ENCODE measurements around the gene PROX2. TPM values are rescaled to one million over a fixed set of nuclear protein-coding genes. Genes with fewer than 3 reads are reported as not detected.

PROX2 gene
- total and polyA plus RNA-seq, 9 donors: not detected

GRCh38 chr14:74836251-74836960, 39.5 kb downstream of the PROX2 start:
- Histone ChIP-seq H3K36me3 (no peaks in the 10 kb centered on the region), H3K9me3 (no peaks in the 10 kb centered on the region), H3K27ac (no peak overlapping the region), H3K27me3 (no peaks in the 10 kb centered on the region), H3K4me3 (no peak overlapping the region), H3K4me1 (ENCODE audit: insufficient read depth) (no peaks in the 10 kb centered on the region)
- intact Hi-C loops (cut with DNase I): no loop called here
- DNase-seq: no peak
- TF ChIP-seq POLR2A (IDR thresholded peaks at IDR 0.05) (no peak), CTCF (IDR thresholded peaks at IDR 0.05) (no peak), EP300 (IDR thresholded peaks at IDR 0.05) (no peak)
- 13 to 28% (median 24%) methylated on average over 1 of the region's 1 CpG for WGBS, 3 donors

- no peak for DNase-seq
- intact Hi-C loops (cut with DNase I): no loop called here
Measured at GRCh38 chr14:74835645-74836250, 40.2 kb downstream of the PROX2 start.

GRCh38 chr14:74834692-74835392, 41.1 kb downstream of the PROX2 start:
- no peaks in the 10 kb centered on the region for H3K4me1 ChIP-seq (ENCODE audit: insufficient read depth)
- H3K27ac ChIP-seq: no peak overlapping the region
- no peaks in the 10 kb centered on the region for H3K9me3 ChIP-seq
- no peaks in the 10 kb centered on the region for H3K36me3 ChIP-seq
- no peak for DNase-seq
- H3K4me3 ChIP-seq: no peak overlapping the region
- 63 to 74% (median 68%) methylated on average over 4 to 5 of the region's 5 CpGs for WGBS, 3 donors
- intact Hi-C loops (cut with DNase I): no loop called here
- H3K27me3 ChIP-seq: no peaks in the 10 kb centered on the region
- no peak for TF ChIP-seq EP300 (IDR thresholded peaks at IDR 0.05)
- TF ChIP-seq POLR2A (IDR thresholded peaks at IDR 0.05): no peak
- no peak for TF ChIP-seq CTCF (IDR thresholded peaks at IDR 0.05)

More at GRCh38 chr14:74835645-74836250, 40.2 kb downstream of the PROX2 start:
- H3K27me3 ChIP-seq: no peaks in the 10 kb centered on the region
- H3K36me3 ChIP-seq: no peaks in the 10 kb centered on the region
- no peaks in the 10 kb centered on the region for H3K4me1 ChIP-seq (ENCODE audit: insufficient read depth)
- no peak for TF ChIP-seq EP300 (IDR thresholded peaks at IDR 0.05)
- no peak for TF ChIP-seq POLR2A (IDR thresholded peaks at IDR 0.05)
- TF ChIP-seq CTCF (IDR thresholded peaks at IDR 0.05): no peak
- no peaks in the 10 kb centered on the region for H3K9me3 ChIP-seq
- H3K27ac ChIP-seq: no peak overlapping the region
- WGBS, 3 donors: 60 to 66% (median 62%) methylated on average over 7 of the region's 7 CpGs
- H3K4me3 ChIP-seq: no peak overlapping the region

- Histone ChIP-seq H3K4me3 (no peak overlapping the region), H3K27ac (no peak overlapping the region), H3K36me3 (no peaks in the 10 kb centered on the region), H3K9me3 (no peaks in the 10 kb centered on the region), H3K27me3 (no peaks in the 10 kb centered on the region), H3K4me1 (ENCODE audit: insufficient read depth) (no peaks in the 10 kb centered on the region)
- WGBS, 3 donors: 94 to 96% (median 96%) methylated on average over 4 of the region's 4 CpGs
- DNase-seq: no peak
- TF ChIP-seq EP300 (IDR thresholded peaks at IDR 0.05) (no peak), POLR2A (IDR thresholded peaks at IDR 0.05) (no peak), CTCF (IDR thresholded peaks at IDR 0.05) (no peak)
- intact Hi-C loops (cut with DNase I): no loop called here
Measured at GRCh38 chr14:74832849-74833248, 43.1 kb downstream of the PROX2 start.

All from ovary (tissue), 9 donors.